Measurements from ENCODE around the gene SPOCK3. TPM values are rescaled to one million over a fixed set of nuclear protein-coding genes. Genes with fewer than 3 reads are reported as not detected.

The SPOCK3 gene
- total and polyA plus RNA-seq, 10 of the 15 experiments (the other 5 are each of a cell fraction or from before 2014, with no cell fraction given), result 0.06 to 0.39 (median 0.09) TPM; not detected in 5

- TF ChIP-seq, protein P1, sequence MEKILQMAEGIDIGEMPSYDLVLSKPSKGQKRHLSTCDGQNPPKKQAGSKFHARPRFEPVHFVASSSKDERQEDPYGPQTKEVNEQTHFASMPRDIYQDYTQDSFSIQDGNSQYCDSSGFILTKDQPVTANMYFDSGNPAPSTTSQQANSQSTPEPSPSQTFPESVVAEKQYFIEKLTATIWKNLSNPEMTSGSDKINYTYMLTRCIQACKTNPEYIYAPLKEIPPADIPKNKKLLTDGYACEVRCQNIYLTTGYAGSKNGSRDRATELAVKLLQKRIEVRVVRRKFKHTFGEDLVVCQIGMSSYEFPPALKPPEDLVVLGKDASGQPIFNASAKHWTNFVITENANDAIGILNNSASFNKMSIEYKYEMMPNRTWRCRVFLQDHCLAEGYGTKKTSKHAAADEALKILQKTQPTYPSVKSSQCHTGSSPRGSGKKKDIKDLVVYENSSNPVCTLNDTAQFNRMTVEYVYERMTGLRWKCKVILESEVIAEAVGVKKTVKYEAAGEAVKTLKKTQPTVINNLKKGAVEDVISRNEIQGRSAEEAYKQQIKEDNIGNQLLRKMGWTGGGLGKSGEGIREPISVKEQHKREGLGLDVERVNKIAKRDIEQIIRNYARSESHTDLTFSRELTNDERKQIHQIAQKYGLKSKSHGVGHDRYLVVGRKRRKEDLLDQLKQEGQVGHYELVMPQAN (conservative IDR thresholded peaks at IDR 0.05), result no peak
- no peak for TF ChIP-seq MYB (IDR thresholded peaks at IDR 0.05; ENCODE audit: borderline replicate concordance, low read depth, low read length)
- TF ChIP-seq ZNF24 (IDR thresholded peaks at IDR 0.05), result no peak
- no peak for TF ChIP-seq ZBTB11 (CRISPR knock-in tag; IDR thresholded peaks at IDR 0.05)
- no peak for TF ChIP-seq BMI1 (IDR thresholded peaks at IDR 0.05; ENCODE audit: borderline replicate concordance)
- no peak for TF ChIP-seq CBX5 (IDR thresholded peaks at IDR 0.05; ENCODE audit: low read depth)
- TF ChIP-seq, protein P2, sequence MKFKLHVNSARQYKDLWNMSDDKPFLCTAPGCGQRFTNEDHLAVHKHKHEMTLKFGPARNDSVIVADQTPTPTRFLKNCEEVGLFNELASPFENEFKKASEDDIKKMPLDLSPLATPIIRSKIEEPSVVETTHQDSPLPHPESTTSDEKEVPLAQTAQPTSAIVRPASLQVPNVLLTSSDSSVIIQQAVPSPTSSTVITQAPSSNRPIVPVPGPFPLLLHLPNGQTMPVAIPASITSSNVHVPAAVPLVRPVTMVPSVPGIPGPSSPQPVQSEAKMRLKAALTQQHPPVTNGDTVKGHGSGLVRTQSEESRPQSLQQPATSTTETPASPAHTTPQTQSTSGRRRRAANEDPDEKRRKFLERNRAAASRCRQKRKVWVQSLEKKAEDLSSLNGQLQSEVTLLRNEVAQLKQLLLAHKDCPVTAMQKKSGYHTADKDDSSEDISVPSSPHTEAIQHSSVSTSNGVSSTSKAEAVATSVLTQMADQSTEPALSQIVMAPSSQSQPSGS (IDR thresholded peaks at IDR 0.05; ENCODE audit: low read length), result no peak
Observed at GRCh38 chr4:166846939-166847338, 387.4 kb downstream of the SPOCK3 start (continued).

All from GM12878 (cell line).